GM23338 (cell line): ENCODE measurements around the gene STMN3.

Experiments used
- CREB1 ChIP-seq: fragments of 250-450 bp; sonication (Bioruptor Pico); IDR thresholded peaks from 2 replicates; pipeline ENCODE4 v1.5.0; 2020; ENCODE audit warnings: low read depth, mild to moderate bottlenecking, moderate library complexity
- CTCF ChIP-seq, 2 experiments: fragments of 200-600 bp in 1 of 2; sonication (generic) in 1 of 2; conservative IDR thresholded peaks; 2 replicates each; pipeline versions ENCODE4 v1.5.1 to v1.6.1; 2016 to 2017; ENCODE audit warnings: antibody characterized with exemption in 2 of 2, low read depth in 2 of 2, mild to moderate bottlenecking in 2 of 2, moderate library complexity in 1 of 2
- ETS1 ChIP-seq: IDR thresholded peaks from 2 replicates; pipeline ENCODE4 v1.6.1; 2016; ENCODE audit warnings: antibody characterized with exemption
- EZH2 ChIP-seq: fragments of 200-600 bp; sonication (generic); IDR thresholded peaks from one replicate; pipeline ENCODE4 v1.8.0; 2017; ENCODE audit warnings: antibody characterized with exemption, mild to moderate bottlenecking, low read depth; ENCODE audit not compliant: unreplicated experiment
- EZH2phosphoT487 ChIP-seq: fragments of 200-600 bp; sonication (generic); IDR thresholded peaks from one replicate; pipeline ENCODE4 v1.8.1; 2018; ENCODE audit warnings: antibody characterized with exemption; ENCODE audit not compliant: unreplicated experiment
- JUNB ChIP-seq: IDR thresholded peaks from one replicate; pipeline ENCODE4 v1.6.1; 2016; ENCODE audit warnings: antibody characterized with exemption; ENCODE audit not compliant: unreplicated experiment
- NANOG ChIP-seq: IDR thresholded peaks from 2 replicates; pipeline ENCODE4 v1.6.1; 2016; ENCODE audit warnings: antibody characterized with exemption, borderline replicate concordance
- POLR2AphosphoS5 ChIP-seq: IDR thresholded peaks from 2 replicates; pipeline ENCODE4 v1.6.1; 2016; ENCODE audit warnings: antibody characterized with exemption, low read depth
- REST ChIP-seq: IDR thresholded peaks from one replicate; pipeline ENCODE4 v1.6.1; 2018; ENCODE audit warnings: antibody characterized with exemption; ENCODE audit not compliant: unreplicated experiment
- ZNF114 ChIP-seq: fragments of 250-450 bp; sonication (Bioruptor Pico); IDR thresholded peaks from 2 replicates; pipeline ENCODE4 v1.5.0; 2020; ENCODE audit warnings: mild to moderate bottlenecking, moderate library complexity
- ZNF462 ChIP-seq: fragments of 250-450 bp; sonication (Bioruptor Pico); IDR thresholded peaks from 2 replicates; pipeline ENCODE4 v1.5.0; 2020; ENCODE audit warnings: mild to moderate bottlenecking, moderate library complexity

- no peak for TF ChIP-seq CTCF (conservative IDR thresholded peaks at IDR 0.05; ENCODE audit: low read depth in 2 of 2)
- no peak for TF ChIP-seq JUNB
- no peak for TF ChIP-seq POLR2AphosphoS5
- TF ChIP-seq REST, result no peak
- no peak for TF ChIP-seq CREB1 (CRISPR knock-in tag)
- no peak for TF ChIP-seq ETS1
- TF ChIP-seq EZH2, result no peak
- no peak for TF ChIP-seq NANOG
- TF ChIP-seq ZNF462 (CRISPR knock-in tag), result no peak
- no peak for TF ChIP-seq EZH2phosphoT487
- no peak for TF ChIP-seq ZNF114 (CRISPR knock-in tag)
Measured at GRCh38 chr20:63635431-63636141, 17.6 kb downstream of the STMN3 start.
